Measurements from ENCODE around the gene PPP1R12C.
"Not testable (repeated sequence)": the region's sequence is repeated elsewhere in the genome, so short reads cannot be mapped to it uniquely, and the experiment has no call there.

PPP1R12C gene

GRCh38 chr19:55076321-55076720, 41.1 kb downstream of the PPP1R12C start:
- DNase-seq (ENCODE audit: low spot score) = no peak

GRCh38 chr19:55075371-55075998, 42.0 kb downstream of the PPP1R12C start, which contains the start of gene EPS8L1:
Gene EPS8L1, plus strand, starts transcription at chr19:55075869. Its CDS starts 576 bp downstream, at chr19:55076445.
- no peak for DNase-seq (ENCODE audit: low spot score)

DNA sequence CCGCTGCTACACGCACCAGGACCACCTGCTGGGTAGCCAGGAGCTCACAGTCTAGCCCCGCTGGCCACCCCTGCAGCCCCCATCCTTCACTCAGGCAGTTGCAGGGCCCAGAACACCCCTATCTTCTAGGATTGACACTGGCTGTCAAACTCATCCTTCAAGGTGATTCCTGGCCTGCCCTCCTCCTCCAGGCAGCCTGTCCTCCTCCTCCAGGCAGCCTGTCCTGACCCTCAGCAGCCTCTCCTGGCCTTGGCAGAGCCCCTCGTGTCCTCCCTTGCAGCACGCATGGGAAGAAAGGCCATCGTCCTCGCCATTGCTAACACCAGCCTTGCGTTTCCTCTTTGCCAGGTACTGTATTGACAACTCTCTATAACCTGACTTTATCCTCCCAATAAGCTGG, 45.5 kb downstream of the PPP1R12C start:
- no peak for DNase-seq (ENCODE audit: low spot score)

DNA sequence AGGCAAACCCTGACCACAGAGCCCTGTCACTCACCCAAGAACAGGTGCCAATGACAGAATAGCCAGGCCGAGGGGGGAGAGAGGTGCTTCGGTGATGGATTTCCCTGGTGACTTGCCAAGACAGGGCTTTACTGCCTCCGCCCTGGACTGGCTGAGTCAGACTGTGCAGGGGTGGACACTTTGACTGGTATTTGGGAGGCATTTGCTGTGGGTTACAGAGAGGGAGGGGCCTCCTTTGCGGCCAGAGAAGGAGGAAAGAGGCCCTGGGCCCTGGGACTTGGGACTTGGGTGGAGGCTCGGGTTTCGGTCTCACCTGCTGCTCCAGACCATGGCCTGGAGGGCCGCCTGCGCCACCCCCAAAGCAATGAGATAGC, 46.3 kb downstream of the PPP1R12C start:
- DNase-seq (ENCODE audit: low spot score) = no peak

- DNase-seq (ENCODE audit: low spot score) = no peak
Measured at GRCh38 chr19:55070466-55071128, 46.8 kb downstream of the PPP1R12C start.

- DNase-seq (ENCODE audit: low spot score) = no peak
Measured at GRCh38 chr19:55069865-55070197, 47.6 kb downstream of the PPP1R12C start.

DNA sequence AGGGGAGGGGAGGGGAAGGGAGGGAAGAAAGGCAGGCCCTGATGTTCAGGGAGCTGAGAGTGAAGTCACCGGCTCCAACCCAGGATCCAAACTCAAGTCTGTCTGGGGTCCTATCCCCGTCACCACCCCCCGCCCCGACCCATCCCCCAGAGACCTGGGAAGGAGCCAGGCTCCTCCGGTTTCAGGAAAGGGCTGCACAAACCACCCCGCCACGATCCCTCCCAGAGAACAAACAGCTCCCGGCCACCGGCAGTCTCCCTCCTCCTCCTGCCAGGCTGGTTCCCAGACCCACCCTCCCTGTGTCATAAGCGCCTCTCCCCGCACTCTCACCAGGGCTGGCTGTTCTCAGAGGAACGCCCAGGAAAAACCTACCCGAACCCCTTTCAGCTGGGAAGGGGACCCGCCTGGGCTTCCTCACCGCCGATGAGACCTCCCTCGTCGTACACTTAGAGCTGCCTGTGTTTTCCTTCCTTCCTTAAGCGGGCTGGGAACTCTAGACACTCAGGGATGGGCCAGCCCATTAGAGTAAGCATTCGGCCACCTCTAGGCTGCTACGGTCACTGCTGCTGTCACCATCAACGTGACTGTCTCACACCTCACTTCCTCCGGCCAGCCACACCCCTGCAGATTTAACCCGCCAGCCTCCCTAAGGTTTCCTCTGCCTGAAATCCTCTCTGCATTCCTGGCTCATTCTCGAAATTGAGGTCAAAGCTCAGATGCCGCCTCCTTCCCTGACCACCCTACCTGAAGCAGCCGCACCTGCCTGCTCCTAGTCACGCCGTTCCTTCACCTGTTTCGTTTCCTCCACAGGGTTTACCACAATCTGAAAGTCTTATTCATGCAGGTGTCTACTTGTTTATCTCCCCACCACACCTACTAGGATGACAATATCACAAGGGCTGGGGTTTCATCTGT, 48.2 kb downstream of the PPP1R12C start:
- no peak for DNase-seq (ENCODE audit: low spot score)

DNA sequence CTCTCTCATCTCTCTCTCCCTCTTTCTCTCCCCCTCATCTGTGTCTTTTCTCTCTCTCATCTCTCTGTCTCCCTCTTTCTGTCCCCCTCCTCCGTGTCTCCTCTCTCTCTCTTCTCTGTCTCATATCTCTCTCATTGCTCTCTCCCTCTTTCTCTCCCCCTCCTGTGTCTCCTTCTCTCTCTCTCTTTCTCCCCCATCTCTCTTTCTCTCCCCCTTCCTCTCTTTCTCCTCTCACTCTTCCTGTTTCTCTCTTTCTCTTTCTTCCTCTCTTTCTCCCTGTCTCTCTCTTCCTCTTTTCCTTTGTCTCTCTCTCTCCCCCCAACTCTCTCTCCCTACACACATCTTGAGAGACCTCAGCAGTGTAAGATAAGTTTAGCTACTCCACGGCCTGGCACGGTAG, 49.6 kb downstream of the PPP1R12C start:
- no peak for DNase-seq (ENCODE audit: low spot score)

GRCh38 chr19:55066107-55066709, 51.2 kb downstream of the PPP1R12C start:
- no peak for DNase-seq (ENCODE audit: low spot score)

- not testable (repeated sequence) for DNase-seq (ENCODE audit: low spot score)
Measured at GRCh38 chr19:55065516-55065915, 51.9 kb downstream of the PPP1R12C start.

DNA sequence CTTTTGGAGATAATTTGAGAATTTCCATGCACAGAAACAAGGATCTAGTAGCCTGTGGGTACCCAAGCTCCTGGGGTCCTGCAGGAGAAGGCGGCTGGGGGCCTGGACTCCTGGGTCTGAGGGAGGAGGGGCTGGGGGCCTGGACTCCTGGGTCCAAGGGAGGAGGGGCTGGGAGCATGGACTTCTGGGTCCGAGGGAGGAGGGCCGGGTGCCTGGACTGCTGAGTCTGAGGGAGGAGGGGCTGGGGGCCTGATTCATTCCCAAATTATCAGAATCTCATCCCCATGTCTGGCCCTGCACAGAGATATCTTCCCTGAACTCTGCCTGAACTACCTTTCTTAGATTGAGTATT, 54.0 kb downstream of the PPP1R12C start:
- DNase-seq (ENCODE audit: low spot score) = no peak

DNA sequence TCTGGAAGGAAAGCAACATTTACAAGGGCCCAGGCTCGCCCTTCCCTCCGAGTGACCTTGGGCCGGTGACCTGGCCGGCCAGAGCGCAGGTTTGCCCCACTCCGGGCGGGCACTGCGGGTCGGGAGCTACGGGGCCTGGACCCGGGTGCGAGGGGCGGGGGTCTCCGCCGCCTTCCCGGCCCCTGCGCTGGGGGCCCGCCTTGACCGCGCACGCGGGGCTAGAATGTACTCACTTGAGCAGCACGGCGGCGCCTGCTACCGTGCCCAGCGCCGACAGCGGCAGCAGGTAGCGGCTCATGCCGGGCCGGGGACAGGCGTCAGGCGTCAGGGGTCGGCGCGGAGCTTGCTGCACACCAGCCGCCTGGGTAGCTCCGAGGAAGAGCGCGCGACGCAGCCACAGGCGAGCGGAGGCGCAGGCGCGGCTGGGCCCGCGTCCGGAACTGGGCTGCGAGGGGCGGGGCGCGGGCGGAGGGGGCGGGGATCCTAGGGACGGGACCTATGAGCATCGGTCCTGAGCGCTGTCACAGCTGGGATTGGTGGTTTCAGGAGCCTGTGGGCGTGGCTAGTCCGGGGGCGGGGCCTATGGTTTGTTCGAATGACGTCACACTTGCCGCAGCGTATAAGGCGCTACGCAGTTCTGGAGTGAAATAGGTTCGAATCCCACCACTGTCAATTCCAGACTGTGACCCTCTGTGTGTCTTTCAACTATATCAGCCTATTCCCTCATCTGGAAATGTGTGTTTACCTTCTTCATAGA, 54.5 kb downstream of the PPP1R12C start, which contains the start of gene RDH13:
Gene RDH13 (minus strand): TSS at position 414 of the 757 bp plus-strand sequence. CDS start 116 bp downstream, at position 298.
- DNase-seq (ENCODE audit: low spot score) = peak; percentile 73

GRCh38 chr19:55060287-55060686, 57.1 kb downstream of the PPP1R12C start:
- DNase-seq (ENCODE audit: low spot score) = not testable (repeated sequence)

DNA sequence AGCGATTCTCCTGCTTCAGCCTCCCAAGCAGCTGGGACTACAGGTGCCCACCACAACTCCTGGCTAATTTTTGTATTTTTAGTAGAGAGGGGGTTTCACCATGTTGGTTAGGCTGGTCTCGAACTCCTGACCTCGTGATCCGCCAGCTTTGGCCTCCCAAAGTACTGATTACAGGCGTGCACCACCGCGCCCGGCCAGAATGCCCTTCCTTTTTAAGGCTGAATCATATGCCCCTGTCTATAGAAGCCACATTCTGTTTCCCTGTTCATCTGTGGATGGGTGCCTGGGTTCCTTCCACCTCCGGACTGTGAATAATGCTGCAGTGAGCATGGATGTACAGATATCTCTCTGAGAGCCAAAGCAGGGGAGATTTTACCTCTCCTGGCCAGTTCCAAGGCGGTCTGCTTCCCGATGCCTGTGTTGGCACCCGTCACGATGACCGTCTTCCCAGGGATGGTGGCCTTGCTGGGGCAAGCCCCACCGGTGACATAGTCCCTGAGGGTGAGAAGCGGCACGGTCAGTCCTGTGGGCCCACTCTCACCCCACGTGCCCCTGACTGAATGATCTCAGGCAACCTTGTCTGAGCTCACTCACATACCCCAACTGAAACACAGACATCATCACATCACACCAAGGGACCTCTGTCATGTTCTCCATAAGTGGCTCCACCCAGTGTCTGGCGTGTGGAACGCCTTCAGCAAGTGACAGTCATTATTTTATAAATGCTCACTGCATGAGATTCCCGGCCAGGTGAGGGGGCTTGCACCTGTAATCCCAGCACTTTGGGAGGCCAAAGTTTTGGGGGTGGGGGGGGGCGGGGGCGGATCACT, 58.4 kb downstream of the PPP1R12C start:
- DNase-seq (ENCODE audit: low spot score) = peak; percentile 53

GRCh38 chr19:55056827-55057226, 60.6 kb downstream of the PPP1R12C start:
- DNase-seq (ENCODE audit: low spot score) = no peak

DNA sequence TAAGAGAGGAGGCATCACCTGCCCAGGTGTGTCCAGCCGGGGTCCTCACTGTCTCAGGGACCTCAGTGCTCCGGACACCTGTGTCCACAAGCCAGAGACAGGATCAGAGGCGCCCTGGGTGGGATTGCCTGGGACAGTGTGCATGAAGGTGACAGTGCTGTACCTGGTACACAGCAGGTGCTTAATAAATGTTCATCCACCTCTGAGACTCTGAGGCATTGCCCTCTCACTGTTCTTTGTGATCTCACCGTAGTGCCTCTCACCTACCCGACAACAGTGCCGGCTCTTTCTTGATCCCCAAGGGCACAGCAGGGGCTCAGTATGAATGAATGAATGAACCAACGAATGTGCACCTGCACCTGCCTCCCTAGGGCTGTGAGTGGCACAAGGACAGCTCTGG, 63.7 kb downstream of the PPP1R12C start:
- no peak for DNase-seq (ENCODE audit: low spot score)

GRCh38 chr19:55050749-55051532, 66.5 kb downstream of the PPP1R12C start:
- no peak for DNase-seq (ENCODE audit: low spot score)

GRCh38 chr19:55048446-55048845, 69.0 kb downstream of the PPP1R12C start:
- no peak for DNase-seq (ENCODE audit: low spot score)

DNA sequence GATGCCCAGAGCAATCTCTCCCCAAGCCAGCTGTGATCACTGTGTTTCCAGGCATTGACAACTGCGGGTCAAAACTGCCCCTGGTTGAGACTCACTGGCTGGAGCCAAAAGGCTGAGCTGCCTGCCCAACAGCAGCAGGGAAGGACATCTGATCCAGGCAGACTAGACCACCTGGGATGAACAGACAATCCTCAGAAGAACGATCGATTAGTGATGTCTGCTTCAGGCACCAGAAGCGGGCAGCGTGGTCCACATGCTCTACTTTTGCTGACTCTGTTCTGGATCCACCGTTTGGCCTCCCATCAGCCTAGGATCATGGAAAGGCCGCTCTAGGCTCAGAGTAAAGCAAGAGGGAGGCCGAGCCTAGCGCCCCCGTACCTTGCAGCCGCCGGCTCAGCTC, 69.5 kb downstream of the PPP1R12C start:
- no peak for DNase-seq (ENCODE audit: low spot score)
